D721Med (cell line): ENCODE measurements around the gene DUSP1.

Experiments
- DNase-seq: peaks from one replicate; pipeline ENCODE4 v3.0.0; 2011; ENCODE audit warnings: low spot score; ENCODE audit not compliant: insufficient read length
- FAIRE-seq: peaks from 2 replicates; lab custom pipeline; 2011; peaks lifted over from hg19 to GRCh38; lab: Jason Lieb, UNC
- CTCF ChIP-seq: IDR thresholded peaks from 2 replicates; pipeline ENCODE4 v1.5.1; 2012; ENCODE audit warnings: mild to moderate bottlenecking, control low read depth; ENCODE audit not compliant: insufficient read depth; ENCODE audit errors: missing control alignments

DUSP1 gene

DNA sequence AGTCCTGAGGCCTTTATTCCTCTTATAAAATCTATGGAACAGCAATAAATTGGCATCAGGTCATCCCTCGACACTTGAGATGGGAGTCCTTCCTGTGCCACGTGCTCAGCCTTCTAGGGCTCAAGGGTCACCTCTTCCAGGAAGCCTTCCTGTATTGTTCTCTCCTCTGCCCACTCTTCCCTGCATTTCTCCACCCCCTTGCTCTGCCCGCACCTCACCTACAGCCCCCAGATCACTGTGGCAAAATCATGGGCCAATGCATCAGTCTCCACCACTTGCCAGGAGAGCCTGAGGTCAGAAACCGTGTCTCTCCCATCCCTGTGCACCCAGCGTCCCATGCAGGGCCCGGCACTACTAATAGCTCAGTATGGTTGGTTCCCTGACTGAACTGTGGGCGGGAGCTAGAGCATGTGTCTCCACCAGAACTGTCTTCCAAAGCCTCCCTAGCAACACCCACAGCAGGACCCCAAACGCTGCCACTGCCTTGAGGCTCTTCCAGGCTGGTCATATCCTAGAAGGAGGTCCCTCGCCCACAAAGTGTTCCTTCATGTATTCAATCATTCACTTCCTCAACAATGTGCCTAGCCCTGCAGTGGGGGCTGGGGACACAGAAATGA is 13.5 kb downstream of the DUSP1 start:
- FAIRE-seq: no peak
- TF ChIP-seq CTCF: no peak
- no peak for DNase-seq

- FAIRE-seq: no peak
- no peak for TF ChIP-seq CTCF
- DNase-seq: no peak
Observed at GRCh38 chr5:172756764-172757393, 14.1 kb downstream of the DUSP1 start.

DNA sequence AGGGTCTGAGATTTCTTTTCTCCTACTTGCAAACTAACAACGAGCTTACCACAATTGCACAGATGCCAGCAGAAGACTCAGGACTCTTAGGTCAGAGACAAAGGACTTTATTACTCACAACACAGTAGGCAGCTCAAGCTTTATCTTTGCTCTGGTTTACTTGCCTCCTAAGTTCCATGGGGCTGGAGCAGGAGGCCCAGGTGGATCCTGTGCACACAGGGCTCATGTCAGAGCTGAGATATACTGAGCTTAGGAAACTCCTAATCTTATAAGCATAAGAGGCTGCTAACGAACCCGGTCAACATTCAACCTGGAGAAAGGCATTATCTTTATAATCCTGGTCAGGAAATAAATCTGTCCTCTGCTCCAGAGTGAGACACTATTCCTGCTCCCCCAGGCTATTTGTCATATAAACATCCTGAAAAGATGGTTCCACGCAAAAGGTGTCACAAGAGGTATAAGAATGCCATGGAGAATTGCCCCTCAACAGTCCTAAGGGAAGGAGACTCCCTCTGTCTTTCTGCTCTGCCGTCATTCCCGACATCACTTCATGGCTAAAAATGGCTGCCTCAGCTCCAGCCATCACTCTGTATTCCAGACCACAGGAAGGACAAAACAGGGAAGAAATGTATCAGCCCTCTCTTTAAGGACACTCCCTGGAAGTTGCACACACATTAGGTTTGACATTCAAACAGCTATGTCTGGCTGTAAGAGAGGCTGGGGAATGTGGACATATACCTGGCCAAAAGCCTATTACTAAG is 16.2 kb downstream of the DUSP1 start:
- FAIRE-seq: no peak
- TF ChIP-seq CTCF: no peak
- no peak for DNase-seq

- no peak for FAIRE-seq
- no peak for TF ChIP-seq CTCF
- DNase-seq: no peak
Observed at GRCh38 chr5:172753101-172753500, 17.9 kb downstream of the DUSP1 start.

DNA sequence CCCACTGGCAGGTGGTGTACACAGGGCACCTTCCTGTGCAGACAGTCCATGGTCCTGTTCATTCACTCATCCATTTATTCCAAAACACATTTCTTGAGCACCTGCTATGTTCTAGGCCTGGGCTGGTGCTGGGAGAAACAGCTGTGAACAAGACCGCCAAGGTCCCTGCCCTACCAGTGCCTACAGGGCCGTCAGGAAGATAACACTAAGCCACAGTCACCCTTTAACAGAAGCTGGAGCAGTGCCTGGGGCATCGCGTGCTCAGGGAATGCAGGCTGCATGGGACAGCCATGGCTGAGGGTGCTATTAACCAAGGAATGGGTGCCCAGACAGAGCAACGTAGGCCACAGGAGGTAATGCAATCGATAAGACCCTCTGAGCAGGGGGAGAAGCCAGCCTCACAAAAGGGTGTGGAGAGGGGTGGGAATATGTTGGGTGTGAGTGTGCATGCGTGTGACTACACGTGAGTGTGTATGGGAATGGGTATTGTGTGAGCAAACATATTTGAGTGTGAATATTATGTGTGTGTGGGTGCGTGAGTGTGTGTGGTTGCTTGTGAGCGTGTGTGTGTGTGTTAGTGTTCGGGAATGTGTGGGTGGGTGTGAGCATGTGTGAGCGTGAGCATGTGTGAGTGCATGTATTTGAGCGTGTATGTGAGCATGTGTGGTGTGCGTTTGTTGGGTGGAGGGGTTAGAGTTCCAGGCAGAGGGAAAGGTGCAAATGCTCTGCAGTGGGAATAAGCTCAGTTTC is 19.1 kb downstream of the DUSP1 start:
- FAIRE-seq: no peak
- no peak for TF ChIP-seq CTCF
- no peak for DNase-seq

DNA sequence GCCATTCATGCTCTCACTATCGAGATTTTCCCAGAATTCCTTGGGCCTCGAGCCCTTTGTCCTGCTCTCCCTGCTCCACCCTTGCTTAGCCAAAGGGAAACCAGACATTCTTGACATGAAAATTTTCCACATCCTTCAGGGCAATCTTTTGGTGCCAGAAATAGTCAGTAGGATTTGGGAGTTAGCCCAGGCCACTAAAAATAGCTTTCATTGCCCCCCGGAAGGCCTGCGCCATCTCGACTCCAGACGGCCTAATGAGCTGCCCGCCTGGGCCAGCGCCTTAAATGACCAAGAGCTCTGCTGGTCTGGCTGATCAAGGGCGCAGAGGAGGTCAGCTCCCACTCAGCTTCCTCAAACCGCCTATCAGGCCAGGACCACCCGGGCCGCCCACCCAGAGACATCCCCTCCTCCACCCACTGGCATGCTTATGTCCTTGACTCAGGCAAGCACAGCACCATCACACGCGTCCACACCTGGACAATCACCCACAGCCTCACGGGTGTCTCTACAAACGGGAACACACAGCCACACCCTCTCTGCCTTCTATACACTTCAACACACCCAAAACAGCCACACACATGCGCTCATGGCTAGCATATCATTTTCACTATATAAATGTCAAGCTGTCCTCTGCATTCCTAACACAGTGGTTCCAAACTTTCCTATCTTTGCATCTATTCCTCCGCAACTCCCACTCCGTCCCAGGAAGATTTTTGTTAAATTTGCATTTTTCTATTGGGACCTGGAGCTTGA is 20.9 kb downstream of the DUSP1 start:
- no peak for FAIRE-seq
- no peak for TF ChIP-seq CTCF
- DNase-seq: no peak
